Pancreas (tissue), 10 donors: ENCODE results near the gene IGLL5. TPM values are rescaled to one million over a fixed set of nuclear protein-coding genes. Genes with fewer than 3 reads are reported as not detected.

Experiments
- ATAC-seq, 4 donors: fragments of 200-7000 bp; cut with Tn5 transposase; one replicate each; pipeline versions ENCODE4 v1.8.0 to v1.9.1; 2020; ENCODE audit warnings: mild to moderate bottlenecking in 4 of 4, moderate library complexity in 4 of 4
- DNase-seq, 6 donors: peaks; one replicate each; pipeline ENCODE4 v3.0.0-alpha.2; 2020
- FAIRE-seq: peaks from 2 replicates; lab custom pipeline; 2012; peaks lifted over from hg19 to GRCh38; lab: Jason Lieb, UNC
- H3K27ac ChIP-seq, 4 donors: fragments of 200-600 bp; sonication (generic); 1 replicate in 3 of 4; 2 replicates in 1 of 4; pipeline versions ENCODE4 v1.5.0 to v1.8.0; 2020
- H3K27me3 ChIP-seq, 4 donors: fragments of 200-600 bp; one replicate each; pipeline ENCODE4 v1.8.0; 2021
- H3K36me3 ChIP-seq, 3 donors: fragments of 200-600 bp; sonication (generic) in 1 of 3; one replicate each; pipeline versions ENCODE4 v1.5.0 to v1.8.0; 2020 to 2021
- H3K4me1 ChIP-seq, 3 donors: fragments of 200-600 bp; one replicate each; pipeline ENCODE4 v1.8.0; 2021
- H3K4me3 ChIP-seq, 4 donors: fragments of 200-600 bp; sonication (generic) in 2 of 4; one replicate each; pipeline versions ENCODE4 v1.5.0 to v1.8.0; 2020 to 2021
- H3K9me3 ChIP-seq, 4 donors: fragments of 200-600 bp; one replicate each; pipeline ENCODE4 v1.8.0; 2021
- WGBS, 2 donors: extraction: QIAGEN DNeasy Blood & Tissue Kit; methylation state at CpG; one replicate each; pipeline ENCODE4 v1.1.7; 2013; 5-methylcytosine and 5-hydroxymethylcytosine counted together
- intact Hi-C, 3 donors: fragments of 100-400 bp; cut with DNase I; formaldehyde crosslinking; loops; one replicate each; pipeline versions ENCODE4 v1.11.1 to v1.14.2; 2022
- polyA plus RNA-seq, 2 donors: library from polyadenylated mRNA; stranded (reverse); fragments of 200-250 nt; gene quantifications; one replicate each; pipeline ENCODE4 v1.2.3, GENCODE V29; 2013
- total RNA-seq, 6 donors: library from RNA; stranded (reverse); fragmentation: NEBNext Ultra II Directional in 4 of 6; extraction: Animal tissue kit (Norgen Biotek cat#: 25700) in 4 of 6; gene quantifications; one replicate each; pipeline versions ENCODE4 v1.2.1 to v1.2.4, GENCODE V29; 2021 to 2023
- TF ChIP-seq, protein P1 (sequence below), 4 donors: fragments of 200-600 bp; sonication (generic) in 3 of 4; IDR thresholded peaks; one replicate each; pipeline versions ENCODE4 v1.5.0 to v1.8.0; 2021; ENCODE audit warnings: antibody characterized with exemption in 4 of 4
- donor health status: healthy with polysubstance abuse.
- donor health status: DM: no; HTN: no; CAD: no; lungs with moderate emphysema.
- donor health status: DM: no; HTN: no; CAD: no.
- donor health status: control.
- donor health status: control.
- donor health status: Bipolar disorder and iron deficiency.
- donor health status: DM: yes; HTN: yes; CAD: no.
- donor health status: DM: no; HTN: no; CAD: no.
- donor health status: DM: no; HTN: no; CAD: no.
- donor health status: DM: yes; HTN: yes; CAD: no.

Gene IGLL5
- total and polyA plus RNA-seq, 8 donors: 0.23 to 26.3 (median 0.72) TPM; not detected in 3

DNA sequence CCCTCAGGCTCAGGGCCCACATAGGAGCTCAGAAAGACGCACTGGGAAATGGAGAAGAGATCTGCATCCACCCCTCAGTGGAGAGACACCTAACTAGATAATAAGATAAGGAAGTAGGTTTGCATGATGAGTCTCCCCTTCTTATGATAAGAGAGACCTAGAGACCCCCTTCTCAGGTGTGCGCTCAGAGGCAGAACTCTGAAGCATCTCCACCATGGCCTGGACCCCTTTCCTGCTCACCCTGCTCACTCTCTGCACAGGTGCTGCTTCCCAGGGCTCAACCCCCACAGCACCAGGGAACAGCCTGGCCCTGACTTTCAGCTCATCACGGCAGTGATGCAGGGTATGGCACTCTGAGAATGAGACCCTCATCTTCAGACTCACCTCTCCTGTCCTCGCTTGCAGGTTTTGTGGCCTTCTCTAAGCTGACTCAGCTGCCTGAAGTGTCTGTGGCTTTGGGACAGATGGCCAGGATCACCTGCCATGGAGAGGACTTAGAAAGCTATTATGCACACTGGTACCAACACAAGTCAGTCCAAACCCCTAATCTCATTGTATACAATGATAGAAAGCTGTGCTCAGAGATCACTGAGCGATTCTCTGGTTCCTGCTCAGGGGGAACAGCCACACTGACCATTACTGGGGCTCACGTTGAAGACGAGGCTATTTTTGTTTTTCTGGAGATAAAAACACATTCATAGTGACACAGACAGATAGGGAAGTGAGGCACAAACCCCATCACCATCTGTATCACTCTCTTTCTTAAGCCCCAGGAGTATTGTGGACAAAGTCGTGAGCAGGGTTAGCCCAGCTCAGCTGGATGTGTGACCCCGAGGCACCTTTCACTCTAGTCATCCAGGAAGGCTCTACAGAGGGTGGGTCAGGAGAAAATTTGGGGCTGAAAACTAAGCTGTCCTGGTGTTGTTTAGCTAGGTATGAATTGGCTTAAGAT is 29.7 kb upstream of the IGLL5 start:
- no peaks in the 10 kb centered on the region for H3K4me1 ChIP-seq
- no peak for DNase-seq
- ATAC-seq: no peak
- no peaks in the 10 kb centered on the region for H3K36me3 ChIP-seq
- intact Hi-C loops: loop anchor here in 1 of 3 donors (10.0 kb wide), 2 partner anchors 97 to 267 kb away; no protein-coding TSS in a partner anchor
- TF ChIP-seq, protein P1, sequence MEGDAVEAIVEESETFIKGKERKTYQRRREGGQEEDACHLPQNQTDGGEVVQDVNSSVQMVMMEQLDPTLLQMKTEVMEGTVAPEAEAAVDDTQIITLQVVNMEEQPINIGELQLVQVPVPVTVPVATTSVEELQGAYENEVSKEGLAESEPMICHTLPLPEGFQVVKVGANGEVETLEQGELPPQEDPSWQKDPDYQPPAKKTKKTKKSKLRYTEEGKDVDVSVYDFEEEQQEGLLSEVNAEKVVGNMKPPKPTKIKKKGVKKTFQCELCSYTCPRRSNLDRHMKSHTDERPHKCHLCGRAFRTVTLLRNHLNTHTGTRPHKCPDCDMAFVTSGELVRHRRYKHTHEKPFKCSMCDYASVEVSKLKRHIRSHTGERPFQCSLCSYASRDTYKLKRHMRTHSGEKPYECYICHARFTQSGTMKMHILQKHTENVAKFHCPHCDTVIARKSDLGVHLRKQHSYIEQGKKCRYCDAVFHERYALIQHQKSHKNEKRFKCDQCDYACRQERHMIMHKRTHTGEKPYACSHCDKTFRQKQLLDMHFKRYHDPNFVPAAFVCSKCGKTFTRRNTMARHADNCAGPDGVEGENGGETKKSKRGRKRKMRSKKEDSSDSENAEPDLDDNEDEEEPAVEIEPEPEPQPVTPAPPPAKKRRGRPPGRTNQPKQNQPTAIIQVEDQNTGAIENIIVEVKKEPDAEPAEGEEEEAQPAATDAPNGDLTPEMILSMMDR (IDR thresholded peaks at IDR 0.05): no peak
- H3K27ac ChIP-seq: no peak overlapping the region
- H3K9me3 ChIP-seq: no peaks in the 10 kb centered on the region
- FAIRE-seq: no peak
- no peak overlapping the region for H3K4me3 ChIP-seq
- H3K27me3 ChIP-seq: no peaks in the 10 kb centered on the region
- 72 to 81% methylated on average over 9 of the region's 9 CpGs for WGBS, 2 donors

DNA sequence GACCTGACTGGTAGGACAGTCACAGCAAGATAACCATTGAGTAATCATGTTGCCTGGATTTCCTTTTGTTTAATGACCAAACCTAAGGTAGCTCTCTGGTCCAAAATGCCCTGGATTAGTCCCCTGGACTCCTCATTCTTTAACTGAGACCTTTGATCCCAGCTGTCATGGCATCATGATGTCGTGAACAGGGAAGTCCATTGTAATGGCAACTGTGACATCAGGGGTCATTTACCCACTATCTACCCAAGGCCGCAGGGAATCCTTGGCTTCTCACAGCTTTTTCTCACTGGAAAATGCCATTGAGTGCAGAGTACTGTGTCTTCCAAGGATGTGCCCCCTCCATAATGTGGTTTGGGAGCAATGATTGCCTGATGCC is 29.1 kb upstream of the IGLL5 start:
- intact Hi-C loops: loop anchor here in 1 of 3 donors (10.0 kb wide), 2 partner anchors 96 to 266 kb away; no protein-coding TSS in a partner anchor
- ATAC-seq (no peak), DNase-seq (no peak), FAIRE-seq (no peak)
- Histone ChIP-seq H3K27ac (no peak overlapping the region), H3K9me3 (no peaks in the 10 kb centered on the region), H3K27me3 (no peaks in the 10 kb centered on the region), H3K4me1 (no peaks in the 10 kb centered on the region), H3K4me3 (no peak overlapping the region), H3K36me3 (no peaks in the 10 kb centered on the region)
- 55 to 56% methylated on average over 2 of the region's 2 CpGs for WGBS, 2 donors
- TF ChIP-seq, protein P1 (IDR thresholded peaks at IDR 0.05): no peak

DNA sequence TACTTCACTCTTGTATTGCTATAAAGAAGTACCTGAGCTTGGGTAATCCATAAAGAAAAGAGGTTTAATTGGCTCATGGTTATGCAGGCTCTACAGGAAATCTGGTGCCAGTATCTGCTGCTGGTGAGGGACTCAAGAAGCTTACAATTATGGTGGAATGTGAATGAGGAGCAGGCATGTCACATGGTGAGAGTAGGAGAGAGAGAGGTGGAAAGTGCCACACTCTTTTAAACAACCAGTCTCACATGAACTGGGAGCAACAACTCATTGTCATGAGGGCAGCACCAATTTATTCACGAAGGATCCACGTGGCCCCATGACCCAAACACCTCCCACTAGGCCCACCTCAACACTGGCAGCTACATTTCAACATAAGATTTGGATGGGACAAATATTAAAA is 24.6 kb upstream of the IGLL5 start:
- H3K4me3 ChIP-seq: no peak overlapping the region
- no peak overlapping the region for H3K27ac ChIP-seq
- no peak for DNase-seq
- no peaks in the 10 kb centered on the region for H3K27me3 ChIP-seq
- WGBS, 2 donors: 71 to 85% methylated on average over 2 of the region's 2 CpGs
- H3K9me3 ChIP-seq: no peaks in the 10 kb centered on the region
- ATAC-seq: no peak
- intact Hi-C loops: no loop called here
- no peak for FAIRE-seq
- H3K4me1 ChIP-seq: no peaks in the 10 kb centered on the region
- TF ChIP-seq, protein P1 (IDR thresholded peaks at IDR 0.05): no peak
- H3K36me3 ChIP-seq: no peaks in the 10 kb centered on the region

DNA sequence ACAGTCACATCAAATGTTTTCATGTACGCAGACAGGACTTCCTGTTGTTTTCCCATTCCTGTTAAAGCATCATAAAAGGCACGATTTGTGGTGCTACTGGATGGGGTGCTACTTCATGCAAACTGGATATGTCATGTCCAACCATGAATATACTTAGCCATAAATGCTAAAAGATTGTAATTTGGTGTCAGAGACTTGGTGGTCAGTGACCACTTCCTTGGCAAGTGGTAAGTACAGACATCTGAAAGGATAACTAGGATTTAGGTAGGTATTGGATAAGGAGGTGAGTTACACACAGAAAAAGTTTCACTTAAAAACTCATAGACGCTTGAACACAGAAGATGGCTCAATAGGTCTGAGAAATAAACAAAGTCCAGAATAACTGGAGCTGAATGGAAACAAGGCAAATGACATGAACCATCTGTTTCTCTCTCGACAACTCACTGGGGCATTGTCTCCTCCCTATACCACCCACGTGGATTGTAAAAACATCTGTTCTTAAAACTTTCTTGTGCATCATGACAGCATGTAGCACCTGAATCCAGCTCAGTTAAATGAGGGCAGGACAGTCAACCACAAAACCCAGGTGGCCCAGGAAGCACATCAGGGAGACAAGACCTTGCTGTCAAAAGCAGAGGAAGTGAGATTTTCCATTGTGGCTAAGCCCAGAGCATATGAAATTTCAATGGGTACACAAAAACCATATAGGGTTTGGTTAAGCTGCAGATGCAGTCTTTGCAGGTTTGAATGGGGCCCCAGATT is 22.1 kb upstream of the IGLL5 start:
- FAIRE-seq (no peak), DNase-seq (no peak), ATAC-seq (no peak)
- intact Hi-C loops: no loop called here
- Histone ChIP-seq H3K27ac (no peak overlapping the region), H3K9me3 (no peaks in the 10 kb centered on the region), H3K36me3 (no peaks in the 10 kb centered on the region), H3K27me3 (no peaks in the 10 kb centered on the region), H3K4me3 (no peak overlapping the region), H3K4me1 (no peaks in the 10 kb centered on the region)
- 53 to 58% methylated on average over 5 of the region's 5 CpGs for WGBS, 2 donors
- TF ChIP-seq, protein P1 (IDR thresholded peaks at IDR 0.05): no peak
